ENCODE measurements around the gene DCAF8. TPM values are rescaled to one million over a fixed set of nuclear protein-coding genes. Genes with fewer than 3 reads are reported as not detected.

DCAF8 gene
- total and polyA plus RNA-seq, 12 donors: 64.3 to 162 (median 132) TPM

DNA sequence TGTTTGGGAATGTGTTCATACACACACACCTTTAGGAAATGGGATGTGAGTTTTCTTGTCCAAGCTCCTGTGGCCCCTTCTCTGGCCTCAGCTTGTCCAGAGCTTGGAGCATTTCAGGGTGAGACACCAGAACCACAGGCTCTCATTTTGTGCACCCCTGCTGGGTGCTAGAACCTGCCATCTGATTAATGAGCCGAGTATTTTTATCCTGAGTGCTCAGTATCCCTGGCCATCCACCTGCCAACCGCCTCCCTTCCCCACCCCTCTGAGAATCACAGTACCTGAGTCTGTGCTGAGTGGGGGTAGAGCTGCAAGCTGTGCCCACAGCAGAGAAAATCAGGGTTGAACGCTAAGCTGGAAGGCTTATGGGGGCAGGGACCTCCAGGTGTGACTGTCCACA, 70.6 kb downstream of the DCAF8 start:
- 65 to 88% (median 74%) methylated on average over 3 of the region's 3 CpGs for WGBS, 4 donors
- intact Hi-C loops (cut with DNase I): loop anchor here (5.0 to 10.0 kb wide), 4 partner anchors 53 to 183 kb away; no protein-coding TSS in a partner anchor
- Histone ChIP-seq H3K27ac (no peak overlapping the region), H3K9me3 (replicated peaks in 1 of 3) (no peaks in the 10 kb centered on the region), H3K36me3 (replicated peaks in 1 of 2) (no peaks in the 10 kb centered on the region), H3K4me1 (replicated peaks in 1 of 2) (peaks cover 7 to 9% of the 10 kb centered on the region in 2 donors), H3K4me3 (no peak overlapping the region), H3K27me3 (no peaks in the 10 kb centered on the region)
- TF ChIP-seq, protein P1, sequence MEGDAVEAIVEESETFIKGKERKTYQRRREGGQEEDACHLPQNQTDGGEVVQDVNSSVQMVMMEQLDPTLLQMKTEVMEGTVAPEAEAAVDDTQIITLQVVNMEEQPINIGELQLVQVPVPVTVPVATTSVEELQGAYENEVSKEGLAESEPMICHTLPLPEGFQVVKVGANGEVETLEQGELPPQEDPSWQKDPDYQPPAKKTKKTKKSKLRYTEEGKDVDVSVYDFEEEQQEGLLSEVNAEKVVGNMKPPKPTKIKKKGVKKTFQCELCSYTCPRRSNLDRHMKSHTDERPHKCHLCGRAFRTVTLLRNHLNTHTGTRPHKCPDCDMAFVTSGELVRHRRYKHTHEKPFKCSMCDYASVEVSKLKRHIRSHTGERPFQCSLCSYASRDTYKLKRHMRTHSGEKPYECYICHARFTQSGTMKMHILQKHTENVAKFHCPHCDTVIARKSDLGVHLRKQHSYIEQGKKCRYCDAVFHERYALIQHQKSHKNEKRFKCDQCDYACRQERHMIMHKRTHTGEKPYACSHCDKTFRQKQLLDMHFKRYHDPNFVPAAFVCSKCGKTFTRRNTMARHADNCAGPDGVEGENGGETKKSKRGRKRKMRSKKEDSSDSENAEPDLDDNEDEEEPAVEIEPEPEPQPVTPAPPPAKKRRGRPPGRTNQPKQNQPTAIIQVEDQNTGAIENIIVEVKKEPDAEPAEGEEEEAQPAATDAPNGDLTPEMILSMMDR (IDR thresholded peaks at IDR 0.05): no peak
- no peak for TF ChIP-seq POLR2A (IDR thresholded peaks at IDR 0.05)
- no peak for DNase-seq

DNA sequence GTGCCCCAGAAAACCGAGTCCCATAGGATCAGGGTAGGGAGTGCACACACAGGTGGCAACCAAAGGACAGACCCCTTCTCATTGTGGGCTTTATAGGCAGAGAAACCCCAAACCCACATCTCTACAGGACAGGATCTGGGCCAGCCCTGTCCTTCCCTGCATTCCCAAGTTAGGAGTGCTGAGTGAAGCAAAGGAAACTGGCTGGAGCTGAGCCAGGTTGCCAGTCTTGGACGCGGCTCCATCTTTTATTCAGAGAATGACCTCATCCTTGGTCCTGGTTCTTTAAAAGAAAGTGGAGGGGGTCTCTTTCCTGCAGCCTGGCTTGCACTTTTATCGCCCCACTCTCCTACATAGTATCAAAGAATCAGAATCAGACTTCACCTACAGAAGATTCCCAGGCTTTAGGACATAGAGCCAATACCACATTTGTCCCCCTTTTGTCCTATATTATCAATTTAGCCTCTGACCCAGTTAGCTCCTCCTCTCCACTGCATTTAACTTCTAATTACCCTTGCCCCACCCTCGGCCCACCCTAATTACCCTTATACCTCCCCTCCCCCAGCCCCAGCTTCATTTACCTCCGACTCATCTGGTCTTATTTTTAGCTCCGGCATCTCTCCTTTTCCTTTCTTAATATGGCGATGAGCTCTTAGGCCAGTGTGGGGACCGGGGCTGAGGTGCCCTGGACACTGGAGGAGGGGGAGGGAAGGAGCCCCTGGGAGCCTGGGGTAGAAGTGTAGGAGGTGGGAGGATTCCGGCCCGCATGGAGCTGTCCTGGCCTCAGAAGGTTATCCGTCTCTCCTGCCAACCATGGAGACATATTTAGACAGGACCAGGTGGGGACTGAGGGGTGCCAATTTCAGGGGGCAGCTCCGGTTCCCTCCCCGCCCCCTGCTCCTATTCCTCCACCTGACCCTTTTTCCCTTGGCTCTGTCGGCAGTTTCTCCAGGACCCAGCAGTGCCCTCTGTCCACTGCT, 72.4 kb downstream of the DCAF8 start, which contains the start of gene CASQ1:
CASQ1 (plus strand) TSS at position 927 of the 977 bp plus-strand sequence. CDS start 177 bp downstream, outside the sequence.
- Histone ChIP-seq H3K9me3 (replicated peaks in 1 of 3) (no peaks in the 10 kb centered on the region), H3K27me3 (no peaks in the 10 kb centered on the region), H3K36me3 (replicated peaks in 1 of 2) (no peaks in the 10 kb centered on the region), H3K27ac (no peak within 1 kb of the TSS), H3K4me1 (replicated peaks in 1 of 2) (peaks cover 7 to 9% of the 10 kb centered on the region in 2 donors), H3K4me3 (no peak within 1 kb of the TSS)
- TF ChIP-seq POLR2A (IDR thresholded peaks at IDR 0.05): no peak
- TF ChIP-seq, protein P1 (IDR thresholded peaks at IDR 0.05): no peak
- DNase-seq: peak in 4 of 7 donors; percentile 38 to 72 (median 62)
- intact Hi-C loops (cut with DNase I): loop anchor here (5.0 to 10.0 kb wide), 4 partner anchors 55 to 185 kb away; no protein-coding TSS in a partner anchor
- 58 to 64% (median 61%) methylated on average over 15 of the region's 15 CpGs for WGBS, 4 donors

DNA sequence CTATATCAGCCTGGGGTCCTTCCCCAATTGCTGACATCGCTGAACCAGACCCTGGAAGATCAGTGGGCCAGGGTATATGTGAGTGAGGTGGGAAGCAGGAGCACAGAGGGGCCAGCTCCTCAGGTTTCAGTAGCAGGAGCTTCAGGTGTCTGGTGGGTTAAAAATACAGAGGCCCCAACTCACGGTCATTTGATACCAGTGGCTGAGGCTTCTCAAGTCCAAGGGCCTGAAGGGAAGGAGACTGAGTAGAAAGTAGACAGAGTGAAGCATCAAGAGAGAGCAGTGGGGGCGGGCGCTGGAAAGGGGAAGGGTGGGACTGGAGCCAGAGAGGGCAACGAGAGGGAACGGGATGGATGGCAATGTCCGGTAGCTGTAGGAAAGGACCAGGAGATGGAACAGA, 74.0 kb downstream of the DCAF8 start:
- intact Hi-C loops (cut with DNase I): no loop called here
- Histone ChIP-seq H3K27ac (no peak overlapping the region), H3K4me3 (no peak overlapping the region), H3K9me3 (replicated peaks in 1 of 3) (no peaks in the 10 kb centered on the region), H3K4me1 (replicated peaks in 1 of 2) (peaks cover 5 to 7% of the 10 kb centered on the region in 2 donors), H3K27me3 (no peaks in the 10 kb centered on the region), H3K36me3 (replicated peaks in 1 of 2) (no peaks in the 10 kb centered on the region)
- no peak for DNase-seq
- WGBS, 4 donors: 86 to 91% (median 89%) methylated on average over 7 of the region's 7 CpGs
- TF ChIP-seq, protein P1 (IDR thresholded peaks at IDR 0.05): no peak
- TF ChIP-seq POLR2A (IDR thresholded peaks at IDR 0.05): no peak

DNA sequence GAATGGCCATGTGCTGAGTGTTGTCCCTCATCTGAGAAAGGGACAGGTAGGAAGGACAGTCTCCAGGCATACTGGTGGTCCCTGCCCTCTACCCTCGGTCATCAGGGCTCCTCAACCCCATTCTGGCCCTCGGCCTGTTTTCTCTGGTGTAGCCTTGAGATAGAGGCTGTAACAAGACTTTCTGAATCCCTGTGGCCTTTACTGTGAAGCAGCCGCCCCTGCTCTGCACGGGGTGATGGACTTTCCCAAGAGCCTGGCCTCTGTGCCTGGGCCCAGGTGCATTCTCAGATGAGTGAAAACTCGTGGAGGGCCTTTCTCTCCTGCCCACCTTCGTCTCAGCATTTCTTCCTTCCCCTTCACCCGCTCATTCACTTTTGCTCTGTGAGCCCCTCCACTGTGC, 74.9 kb downstream of the DCAF8 start:
- Histone ChIP-seq H3K36me3 (replicated peaks in 1 of 2) (no peaks in the 10 kb centered on the region), H3K9me3 (replicated peaks in 1 of 3) (no peaks in the 10 kb centered on the region), H3K4me3 (no peak overlapping the region), H3K27me3 (no peaks in the 10 kb centered on the region), H3K27ac (no peak overlapping the region), H3K4me1 (replicated peaks in 1 of 2) (no peaks in the 10 kb centered on the region)
- intact Hi-C loops (cut with DNase I): no loop called here
- TF ChIP-seq, protein P1 (IDR thresholded peaks at IDR 0.05): no peak
- no peak for TF ChIP-seq POLR2A (IDR thresholded peaks at IDR 0.05)
- 60 to 72% (median 68%) methylated on average over 6 to 7 of the region's 7 CpGs for WGBS, 4 donors
- DNase-seq: no peak
